ENCODE measurements around the gene NDUFS3. TPM values are rescaled to one million over a fixed set of nuclear protein-coding genes. Genes with fewer than 3 reads are reported as not detected.

Gene NDUFS3
- polyA plus RNA-seq, 3 donors: 79.7 to 107 (median 104) TPM

DNA sequence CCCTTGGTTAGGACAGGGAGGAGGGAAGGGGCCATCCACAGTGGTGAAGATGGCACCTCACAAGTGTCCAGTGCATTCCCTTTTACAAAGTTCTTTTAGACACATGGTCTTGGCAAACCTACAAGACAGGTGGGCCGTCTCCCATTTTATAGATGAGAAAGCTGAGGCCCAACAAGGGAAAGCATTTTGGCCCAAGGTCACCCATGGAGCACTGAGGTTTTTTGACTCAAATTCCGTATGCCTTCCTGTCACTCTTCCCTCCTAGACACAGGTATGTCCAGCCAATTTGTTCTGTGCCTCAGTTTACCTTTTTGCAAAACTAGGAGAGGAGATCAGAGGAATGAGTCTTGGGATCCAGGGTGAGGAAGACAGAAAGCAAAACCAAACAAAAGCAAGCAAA lies 14.1 kb downstream of the NDUFS3 start:
- Histone ChIP-seq H3K79me2 (ENCODE audit: insufficient read depth, low read length) (peaks cover 15% of the 10 kb centered on the region), H3K36me3 (replicated peaks in 1 of 2; ENCODE audit: control insufficient read depth in 1 of 2, insufficient read depth in 2 of 2, low read length in 2 of 2) (no peaks in the 10 kb centered on the region), H3K4me2 (replicated peaks; ENCODE audit: extremely low read depth, low read length, poor library complexity, severe bottlenecking) (no peak overlapping the region), H3K27me3 (ENCODE audit: control insufficient read depth in 2 of 2, insufficient read depth in 2 of 2, low read length in 2 of 2) (peaks cover 16 to 29% of the 10 kb centered on the region in 2 donors), H3K4me3 (replicated peaks in 1 of 3; ENCODE audit: low read depth in 2 of 3, low read length in 3 of 3) (no peak overlapping the region), H2AFZ (ENCODE audit: insufficient read depth, low read depth, low read length, poor library complexity, severe bottlenecking) (no peak overlapping the region), H3K9ac (ENCODE audit: insufficient read depth, low read length, poor library complexity, severe bottlenecking) (no peak overlapping the region), H3K4me1 (ENCODE audit: control insufficient read depth in 1 of 2, insufficient read depth in 2 of 2, low read length in 2 of 2) (peaks cover 24 to 38% of the 10 kb centered on the region in 2 donors), H3K27ac (ENCODE audit: low read depth in 1 of 2, low read length in 2 of 2) (no peak overlapping the region), H4K20me1 (ENCODE audit: insufficient read depth, low read length) (no peaks in the 10 kb centered on the region), H3K9me3 (replicated peaks in 1 of 2; ENCODE audit: control insufficient read depth in 1 of 2, insufficient read depth in 1 of 2, low read length in 2 of 2) (peaks cover 0 to 6% of the 10 kb centered on the region in 2 donors)
- Mint-ChIP-seq H3K27ac (no peak overlapping the region), H3K27me3 (ENCODE audit: low read depth in 3 of 3) (peaks cover 29 to 37% (median 32%) of the 10 kb centered on the region in 3 donors), H3K9me3 (peaks cover 0 to 12% (median 2%) of the 10 kb centered on the region in 7 donors), H3K36me3 (peaks cover 0 to 9% of the 10 kb centered on the region in 2 donors), H3K4me3 (peak overlapping the region in 1 of 2 donors; percentile 82), H3K4me1 (peaks cover 39% of the 10 kb centered on the region)
- DNase-seq: no peak
- intact Hi-C loops (cut with micrococcal nuclease): no loop called here
- no peak for TF ChIP-seq CTCF (IDR thresholded peaks at IDR 0.05)
- 100% methylated on average over 1 of the region's 2 CpGs for WGBS (ENCODE audit: insufficient coverage)

DNA sequence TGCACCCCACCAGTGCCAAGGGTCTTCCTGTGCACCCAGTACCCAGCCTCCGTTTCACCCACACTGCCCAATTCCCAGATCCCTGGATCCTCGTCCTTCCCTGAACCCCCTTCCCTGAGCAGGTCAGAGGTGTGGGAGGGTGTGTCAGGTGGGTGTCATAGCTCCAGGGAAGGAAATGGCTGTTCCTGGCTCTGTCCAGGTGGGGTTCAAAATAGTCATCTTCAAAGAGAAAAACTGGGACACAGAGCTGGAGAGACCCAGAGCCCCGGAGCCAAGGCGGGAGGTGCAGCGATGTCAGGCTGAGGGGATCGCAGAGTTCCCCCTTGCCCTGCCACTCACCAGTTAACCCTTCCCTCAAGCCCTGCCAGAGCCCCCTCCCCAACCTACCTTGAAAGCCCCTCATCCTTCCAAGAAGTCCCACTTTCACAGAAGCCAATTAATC lies 14.6 kb downstream of the NDUFS3 start:
- H3K9me3 ChIP-seq (replicated peaks in 1 of 2; ENCODE audit: control insufficient read depth in 1 of 2, insufficient read depth in 1 of 2, low read length in 2 of 2): peaks cover 0 to 6% of the 10 kb centered on the region in 2 donors
- H3K4me3 ChIP-seq (replicated peaks in 1 of 3; ENCODE audit: low read depth in 2 of 3, low read length in 3 of 3): peak overlapping the region in 1 of 3 experiments; percentile 48
- peaks cover 16 to 29% of the 10 kb centered on the region in 2 donors for H3K27me3 ChIP-seq (ENCODE audit: control insufficient read depth in 2 of 2, insufficient read depth in 2 of 2, low read length in 2 of 2)
- peaks cover 18 to 32% of the 10 kb centered on the region in 2 donors for H3K4me1 ChIP-seq (ENCODE audit: control insufficient read depth in 1 of 2, insufficient read depth in 2 of 2, low read length in 2 of 2)
- H2AFZ ChIP-seq (ENCODE audit: insufficient read depth, low read depth, low read length, poor library complexity, severe bottlenecking): peak overlapping the region; percentile 21
- 0% methylated on average over 4 of the region's 6 CpGs for WGBS (ENCODE audit: insufficient coverage)
- peak overlapping the region; percentile 21 for H3K9ac ChIP-seq (ENCODE audit: insufficient read depth, low read length, poor library complexity, severe bottlenecking)
- Mint-ChIP-seq H3K4me1 (peaks cover 33% of the 10 kb centered on the region), H3K27me3 (ENCODE audit: low read depth in 3 of 3) (peaks cover 29 to 37% (median 31%) of the 10 kb centered on the region in 3 donors), H3K27ac (no peak overlapping the region), H3K36me3 (peaks cover 0 to 9% of the 10 kb centered on the region in 2 donors), H3K9me3 (peaks cover 0 to 12% (median 2%) of the 10 kb centered on the region in 7 donors), H3K4me3 (peak overlapping the region; percentile 34 to 82)
- peak overlapping the region; percentile 52 for H3K4me2 ChIP-seq (replicated peaks; ENCODE audit: extremely low read depth, low read length, poor library complexity, severe bottlenecking)
- no peaks in the 10 kb centered on the region for H3K36me3 ChIP-seq (replicated peaks in 1 of 2; ENCODE audit: control insufficient read depth in 1 of 2, insufficient read depth in 2 of 2, low read length in 2 of 2)
- H3K79me2 ChIP-seq (ENCODE audit: insufficient read depth, low read length): peaks cover 10% of the 10 kb centered on the region
- H3K27ac ChIP-seq (ENCODE audit: low read depth in 1 of 2, low read length in 2 of 2): no peak overlapping the region
- TF ChIP-seq CTCF (IDR thresholded peaks at IDR 0.05): no peak
- H4K20me1 ChIP-seq (ENCODE audit: insufficient read depth, low read length): no peaks in the 10 kb centered on the region
- no peak for DNase-seq
- intact Hi-C loops (cut with micrococcal nuclease): no loop called here

Measured in CD14-positive monocyte (primary cell).